Stimulated activated CD8-positive, alpha-beta memory T cell treated with anti-CD3 and anti-CD28 coated beads, Interleukin-7, amount 100 ng/mL, for 24 hours (primary cell): Measurements from ENCODE around the gene PRPS2.

ENCODE experiments used
- DNase-seq: peaks from one replicate; pipeline ENCODE4 v3.0.0-alpha.2; 2020; ENCODE audit warnings: low read depth

The PRPS2 gene

GRCh38 chrX:12817528-12817927, 26.3 kb downstream of the PRPS2 start:
- no peak for DNase-seq

- DNase-seq, result no peak
Measured at GRCh38 chrX:12819222-12819621, 28.0 kb downstream of the PRPS2 start.

- no peak for DNase-seq
Measured at GRCh38 chrX:12820737-12821136, 29.5 kb downstream of the PRPS2 start.

- no peak for DNase-seq
Measured at GRCh38 chrX:12824944-12825343, 33.7 kb downstream of the PRPS2 start.

- DNase-seq, result no peak
Measured at GRCh38 chrX:12825801-12826200, 34.6 kb downstream of the PRPS2 start.

- DNase-seq, result no peak
Measured at GRCh38 chrX:12843061-12843667, 52.0 kb downstream of the PRPS2 start.

GRCh38 chrX:12843668-12844279, 52.6 kb downstream of the PRPS2 start:
- no peak for DNase-seq

- DNase-seq, result no peak
Measured at GRCh38 chrX:12844319-12844718, 53.1 kb downstream of the PRPS2 start.

- no peak for DNase-seq
Measured at GRCh38 chrX:12865359-12865758, 74.1 kb downstream of the PRPS2 start.

- no peak for DNase-seq
Measured at GRCh38 chrX:12866451-12867377, 75.5 kb downstream of the PRPS2 start, which contains the start of gene TLR7. TSS of gene TLR7 (plus strand) at chrX:12867072. CDS start at chrX:12867579, 507 bp downstream.

GRCh38 chrX:12867685-12868084, 76.5 kb downstream of the PRPS2 start:
- DNase-seq, result no peak

- DNase-seq, result no peak
Measured at GRCh38 chrX:12868747-12869146, 77.5 kb downstream of the PRPS2 start.

- no peak for DNase-seq
Measured at GRCh38 chrX:12871257-12871656, 80.0 kb downstream of the PRPS2 start.

- DNase-seq, result no peak
Measured at GRCh38 chrX:12872741-12873140, 81.5 kb downstream of the PRPS2 start.
